ENCODE data around the gene LRFN5.
"Not testable (repeated sequence)": the region's sequence is repeated elsewhere in the genome, so short reads cannot be mapped to it uniquely, and the experiment has no call there.

LRFN5 gene

GRCh38 chr14:41606532-41607303 is at the start of gene LRFN5:
Gene LRFN5, plus strand, starts transcription at chr14:41606876.
- no peak for DNase-seq (ENCODE audit: low read depth)

GRCh38 chr14:41558490-41558889 is 48.2 kb upstream of the LRFN5 start:
- DNase-seq (ENCODE audit: low read depth), result no peak

- not testable (repeated sequence) for DNase-seq (ENCODE audit: low read depth)
Measured at GRCh38 chr14:41566864-41567263, 39.8 kb upstream of the LRFN5 start.

- no peak for DNase-seq (ENCODE audit: low read depth)
Measured at GRCh38 chr14:41568979-41569378, 37.7 kb upstream of the LRFN5 start.

- no peak for DNase-seq (ENCODE audit: low read depth)
Measured at GRCh38 chr14:41570415-41571155, 36.1 kb upstream of the LRFN5 start.

- DNase-seq (ENCODE audit: low read depth), result no peak
Measured at GRCh38 chr14:41586237-41586636, 20.4 kb upstream of the LRFN5 start.

- DNase-seq (ENCODE audit: low read depth), result no peak
Measured at GRCh38 chr14:41597647-41598046, 9.0 kb upstream of the LRFN5 start.

GRCh38 chr14:41599805-41600385 is 6.8 kb upstream of the LRFN5 start:
- DNase-seq (ENCODE audit: low read depth), result not testable (repeated sequence)

- peak; percentile 44 for DNase-seq (ENCODE audit: low read depth)
Measured at GRCh38 chr14:41604721-41605531, 1.8 kb upstream of the LRFN5 start.

- no peak for DNase-seq (ENCODE audit: low read depth)
Measured at GRCh38 chr14:41605550-41606281, 960 bp upstream of the LRFN5 start.

- no peak for DNase-seq (ENCODE audit: low read depth)
Measured at GRCh38 chr14:41606282-41606531, 469 bp upstream of the LRFN5 start.

GRCh38 chr14:41607304-41607775 is 664 bp downstream of the LRFN5 start:
- DNase-seq (ENCODE audit: low read depth), result no peak

- DNase-seq (ENCODE audit: low read depth), result no peak
Measured at GRCh38 chr14:41607966-41608663, 1.4 kb downstream of the LRFN5 start.

- no peak for DNase-seq (ENCODE audit: low read depth)
Measured at GRCh38 chr14:41608681-41609390, 2.2 kb downstream of the LRFN5 start.

- no peak for DNase-seq (ENCODE audit: low read depth)
Measured at GRCh38 chr14:41609704-41610183, 3.1 kb downstream of the LRFN5 start.

GRCh38 chr14:41615011-41615595 is 8.4 kb downstream of the LRFN5 start:
- no peak for DNase-seq (ENCODE audit: low read depth)

- no peak for DNase-seq (ENCODE audit: low read depth)
Measured at GRCh38 chr14:41623736-41624135, 17.1 kb downstream of the LRFN5 start.

GRCh38 chr14:41629876-41630275 is 23.2 kb downstream of the LRFN5 start:
- no peak for DNase-seq (ENCODE audit: low read depth)

- DNase-seq (ENCODE audit: low read depth), result no peak
Measured at GRCh38 chr14:41634286-41634685, 27.6 kb downstream of the LRFN5 start.
